Hypothalamus (tissue), 51 donors: Measurements from ENCODE around the gene PPP1R7.

Experiments
- DNase-seq, 51 donors: peaks; one replicate each; lab custom pipeline; 2025; lab: John Stamatoyannopoulos, UW

PPP1R7 gene

DNA sequence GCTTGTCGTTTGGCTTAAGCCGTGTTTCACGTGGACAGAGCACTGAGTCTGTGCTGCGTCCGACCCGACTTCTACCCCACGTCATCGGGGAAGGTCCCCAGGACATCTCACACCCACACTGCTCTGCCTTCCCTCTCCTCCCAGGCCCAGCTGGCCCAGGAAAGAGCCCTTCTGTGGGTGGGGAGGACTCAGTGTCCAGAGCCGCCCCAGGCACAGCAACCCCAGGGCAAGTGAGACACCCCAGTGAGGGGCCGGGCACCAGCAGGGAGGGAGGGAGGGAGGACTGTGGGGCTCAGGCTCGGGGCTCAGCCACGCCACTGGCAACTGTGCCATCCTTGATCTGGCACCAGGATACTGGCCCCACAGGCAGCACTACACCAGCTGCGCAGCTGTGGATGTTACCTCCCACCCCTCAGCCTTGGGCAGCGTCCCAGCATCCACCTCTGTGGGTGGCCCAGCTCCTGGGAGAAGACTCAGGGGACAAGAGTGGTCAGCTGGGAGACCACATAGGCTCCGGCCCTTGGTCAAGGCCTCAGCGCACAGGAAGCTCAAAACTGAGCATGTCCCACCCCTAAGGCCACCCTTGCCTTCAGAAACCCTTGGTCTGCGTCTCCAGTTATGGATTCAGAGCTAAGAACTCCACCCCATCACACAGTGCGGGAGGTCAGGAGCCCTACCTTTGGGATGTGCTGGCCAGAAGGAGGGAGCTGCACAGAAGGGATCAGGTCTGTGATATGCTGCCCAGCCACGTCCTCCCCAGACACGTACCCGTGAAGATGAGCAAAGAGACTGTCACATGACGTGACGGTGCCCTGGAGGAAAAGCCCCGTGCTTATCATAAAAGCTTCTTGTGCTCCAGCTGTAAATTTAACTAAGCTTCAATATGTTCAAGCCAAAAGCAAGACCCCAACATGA, 12.7 kb upstream of the PPP1R7 start:
- no peak for DNase-seq

DNA sequence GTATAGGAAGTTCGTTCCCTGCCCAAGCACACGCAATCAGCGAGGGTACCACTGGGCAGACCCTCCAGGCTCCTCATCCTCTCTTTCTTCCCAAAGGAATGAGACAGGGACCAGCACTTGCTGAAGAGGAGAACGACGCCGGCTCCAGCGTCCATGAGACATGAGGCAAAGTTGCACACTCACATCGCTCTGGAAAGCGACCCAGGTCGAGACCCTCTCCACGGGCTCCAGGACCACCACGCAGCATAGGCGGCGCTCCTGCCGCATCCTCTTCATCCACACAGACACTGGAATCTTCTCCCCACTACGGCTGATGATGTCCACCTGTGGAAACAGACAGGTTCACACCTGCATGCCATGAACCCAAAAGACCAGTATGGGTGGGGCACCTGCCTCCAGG, 11.8 kb upstream of the PPP1R7 start:
- no peak for DNase-seq

DNA sequence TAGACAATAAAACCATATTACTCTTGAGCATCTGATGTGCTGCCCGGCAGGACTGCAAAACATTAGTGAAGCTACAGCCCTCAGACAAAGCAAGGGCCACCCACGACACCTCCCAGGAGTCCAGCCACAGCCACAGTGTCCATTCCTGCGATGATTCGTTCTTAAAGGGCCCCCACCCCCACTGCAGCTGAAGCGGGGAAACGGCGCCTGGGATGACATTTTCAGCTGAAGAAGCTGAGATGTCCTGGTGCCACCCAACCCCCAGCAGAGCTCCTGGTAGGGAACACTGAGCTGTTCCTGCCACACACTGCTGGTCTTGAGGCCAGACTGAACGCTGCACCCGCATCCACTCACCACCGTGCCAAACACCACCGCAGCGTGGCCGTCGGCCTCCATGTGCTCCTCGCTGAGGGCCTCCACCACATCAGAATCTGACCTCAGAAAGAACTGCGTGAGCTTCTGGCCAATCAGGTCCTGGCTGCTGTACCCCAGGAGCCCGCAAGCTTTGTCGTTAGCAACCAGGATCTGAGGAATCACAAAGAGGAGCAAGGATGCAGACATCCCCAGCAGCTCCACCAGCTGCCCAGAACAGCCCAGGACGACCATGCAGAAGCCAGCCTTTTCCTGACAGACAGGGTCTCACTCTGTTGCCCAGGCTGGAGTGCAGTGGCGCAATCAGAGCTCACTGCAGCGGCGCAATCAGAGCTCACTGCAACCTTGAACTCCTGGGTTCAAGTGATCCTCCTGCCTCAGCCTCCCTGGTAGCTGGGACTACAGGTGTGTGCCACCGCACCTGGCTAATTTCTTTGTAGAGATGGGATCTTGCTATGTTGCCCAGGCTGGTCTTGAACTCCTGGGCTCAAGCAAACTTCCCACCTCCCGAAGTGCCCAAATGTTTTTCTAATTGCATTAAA, 10.5 kb upstream of the PPP1R7 start:
- DNase-seq: no peak

DNA sequence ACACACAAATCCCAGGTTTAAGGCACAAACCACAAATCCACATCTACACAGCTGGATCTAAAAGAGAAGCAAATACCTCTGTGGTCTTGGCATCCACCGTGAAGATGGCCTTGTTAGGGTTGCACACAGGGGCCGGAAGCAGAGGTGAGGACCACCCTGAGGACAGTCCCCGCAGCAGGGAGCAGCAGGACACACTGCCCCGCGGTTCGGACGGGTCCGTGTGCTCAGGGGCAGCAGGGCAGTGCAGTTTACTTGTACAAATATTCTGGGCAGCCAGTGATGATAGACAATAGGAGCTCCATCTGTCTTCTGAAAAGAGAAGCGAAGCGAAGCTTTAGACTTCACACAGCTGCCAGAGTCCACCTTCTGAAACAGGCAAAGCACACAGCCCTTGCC, 9.8 kb upstream of the PPP1R7 start:
- no peak for DNase-seq

DNA sequence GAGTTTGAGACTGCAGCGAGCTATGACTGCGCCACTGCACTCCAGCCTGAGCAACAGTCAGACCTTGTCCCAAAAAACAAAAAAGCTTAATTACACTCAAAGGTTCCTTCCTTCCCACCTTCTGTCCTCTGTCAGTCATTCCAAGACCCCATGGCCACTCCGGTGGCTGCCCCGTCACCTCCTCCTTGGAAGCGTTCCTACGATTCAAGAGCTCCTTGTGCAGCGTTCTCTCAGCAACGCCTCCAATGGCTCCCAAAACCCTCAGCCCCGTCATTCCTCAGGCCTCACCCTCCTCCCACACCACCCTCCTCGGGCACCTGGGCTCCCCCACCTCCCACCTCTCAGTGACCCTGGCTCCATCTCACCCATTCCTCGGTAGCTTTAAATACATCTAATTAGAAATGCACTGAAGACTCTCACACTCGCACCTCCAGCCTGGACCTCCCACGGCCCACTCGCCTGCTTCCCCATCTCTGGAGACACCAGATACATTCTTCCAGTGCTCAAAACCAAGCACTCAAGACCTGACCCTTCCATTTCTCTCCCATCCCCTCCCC, 9.0 kb upstream of the PPP1R7 start:
- no peak for DNase-seq

DNA sequence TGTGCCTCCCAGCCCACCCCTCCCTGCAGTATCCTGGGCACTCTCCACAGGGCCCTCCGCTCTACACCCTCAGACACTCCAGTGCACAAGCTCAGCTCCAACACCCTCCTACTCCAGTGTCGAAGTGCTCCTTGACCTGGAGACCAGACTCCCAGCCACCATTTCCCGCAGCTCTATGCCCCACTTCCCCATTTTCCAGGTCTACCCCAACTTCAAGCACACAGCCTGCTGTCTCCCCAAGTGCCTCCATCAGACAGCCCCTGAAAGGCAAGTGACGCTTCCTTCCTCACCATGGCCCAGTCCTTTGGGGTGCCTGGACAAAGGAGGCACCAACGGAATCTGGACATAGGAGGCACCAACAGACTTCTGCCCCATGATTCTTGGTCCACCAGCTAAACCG, 8.2 kb upstream of the PPP1R7 start:
- DNase-seq: no peak

DNA sequence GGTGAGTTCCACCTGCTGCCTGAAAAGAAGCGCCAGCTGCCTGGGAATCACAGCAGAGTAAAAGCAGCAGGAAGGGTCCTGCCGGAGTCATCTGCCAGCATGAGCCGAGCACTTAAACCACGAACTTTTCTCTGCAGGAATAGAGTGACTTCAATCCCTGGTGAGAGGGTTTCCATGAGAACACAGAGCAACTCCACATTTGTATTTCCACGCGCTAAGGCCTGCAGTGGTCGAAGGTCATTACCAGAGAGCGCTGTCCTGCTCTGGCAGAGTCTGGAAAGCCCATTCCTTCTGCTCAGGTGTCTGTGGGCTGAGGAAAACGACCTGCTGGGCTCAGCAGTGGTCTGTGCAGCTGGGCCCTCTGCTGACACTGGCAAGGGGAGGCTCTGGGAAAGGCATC, 7.7 kb upstream of the PPP1R7 start:
- no peak for DNase-seq

DNA sequence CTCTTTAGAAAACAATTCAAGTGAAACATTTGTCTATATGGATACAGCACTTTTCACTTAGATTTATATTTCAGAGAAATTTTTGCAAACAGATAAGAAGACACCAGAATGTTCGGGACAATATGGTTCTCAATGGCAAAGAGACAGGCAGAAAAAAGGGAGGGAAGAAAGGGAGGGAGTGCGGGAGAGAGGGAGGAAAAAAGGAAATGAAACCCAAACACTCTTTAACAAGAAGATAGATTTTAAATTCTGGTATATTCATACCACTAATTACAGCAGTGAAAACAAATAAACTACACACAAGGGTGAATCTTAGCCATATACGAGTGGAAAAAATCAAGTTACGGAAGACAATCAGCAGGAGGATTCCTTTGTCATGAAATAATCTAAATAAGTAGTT, 4.0 kb upstream of the PPP1R7 start:
- DNase-seq: no peak

DNA sequence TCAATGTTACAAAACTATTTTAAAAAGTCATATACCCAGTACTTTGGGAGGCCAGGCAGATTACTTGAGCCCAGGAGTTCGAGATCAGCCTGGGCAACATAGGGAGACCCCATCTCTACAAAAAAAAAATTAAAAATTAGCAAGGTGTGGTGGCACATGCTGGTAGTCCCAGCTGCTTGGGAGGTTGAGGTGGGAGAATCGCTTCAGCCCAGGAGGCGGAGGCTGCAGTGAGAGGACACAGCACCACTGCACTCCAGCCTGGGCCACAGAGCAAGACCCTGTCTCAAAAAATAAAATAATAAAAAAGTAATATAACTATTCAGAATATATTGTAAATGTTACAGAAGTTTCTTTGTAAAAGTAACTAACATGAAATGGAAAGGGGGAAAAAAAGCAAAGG, 2.9 kb upstream of the PPP1R7 start:
- DNase-seq: no peak

DNA sequence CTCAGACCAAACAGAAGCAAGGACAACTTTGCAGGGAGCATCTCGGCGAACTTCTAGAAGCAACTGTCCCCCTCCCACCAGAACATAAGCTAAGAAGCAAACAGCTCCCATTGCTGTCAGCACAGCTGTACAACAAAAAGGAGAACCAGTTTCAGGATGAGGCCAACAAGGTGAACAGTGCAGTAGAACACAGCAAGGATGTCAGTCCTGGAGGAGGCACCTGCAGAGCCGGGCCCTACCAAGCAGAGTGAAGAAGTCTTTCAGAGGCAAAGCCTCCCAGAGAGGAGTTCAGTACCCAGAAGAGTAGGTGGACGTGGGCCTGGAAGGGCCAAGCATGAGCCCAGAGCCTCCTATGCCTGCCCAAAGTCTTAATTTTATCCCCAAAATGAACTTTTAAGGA, 2.0 kb upstream of the PPP1R7 start:
- no peak for DNase-seq

DNA sequence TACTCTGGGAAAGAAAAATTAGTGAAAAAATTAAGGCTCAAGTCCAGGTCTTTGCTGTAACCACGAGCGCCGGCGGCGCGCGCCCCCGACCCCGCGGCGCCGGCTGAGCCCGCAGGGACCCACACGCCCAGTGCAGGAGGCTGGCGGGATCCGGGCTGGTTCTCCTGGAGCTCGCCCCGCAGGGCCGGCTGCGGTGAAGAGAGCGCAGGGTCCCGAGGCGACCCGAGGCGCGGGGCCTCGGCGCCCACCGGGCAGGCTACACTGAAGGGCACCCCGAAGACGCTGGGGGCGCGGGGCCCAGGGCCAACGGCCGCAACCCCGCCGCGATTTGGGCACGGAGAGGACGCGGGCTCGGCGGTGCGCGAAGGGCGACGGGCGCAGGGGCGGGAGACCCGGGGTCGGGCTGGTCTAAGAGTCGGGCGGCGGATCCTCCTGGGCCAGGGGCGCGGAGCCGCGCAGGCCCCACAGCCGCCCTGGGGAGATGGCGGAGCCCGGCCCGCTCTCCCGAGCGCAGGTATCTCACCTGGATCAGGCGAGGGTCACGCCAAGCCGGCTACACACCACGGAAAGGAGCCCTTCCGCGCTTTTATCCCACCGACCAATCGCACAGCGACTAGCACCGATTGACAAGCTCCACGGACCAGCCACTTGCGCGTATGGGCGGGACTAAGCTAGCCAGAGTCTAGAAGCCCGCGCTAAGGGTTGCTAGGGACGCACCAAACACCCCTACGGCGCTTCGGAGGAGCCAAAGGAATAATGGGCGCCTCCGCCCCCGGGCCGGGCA, 1.2 kb upstream of the PPP1R7 start, which contains the start of gene PASK:
Gene PASK (minus strand): TSS at position 582 of the 784 bp plus-strand sequence. CDS start 6,440 bp downstream, outside the sequence.
- peak; percentile 37 to 97 (median 88) for DNase-seq

DNA sequence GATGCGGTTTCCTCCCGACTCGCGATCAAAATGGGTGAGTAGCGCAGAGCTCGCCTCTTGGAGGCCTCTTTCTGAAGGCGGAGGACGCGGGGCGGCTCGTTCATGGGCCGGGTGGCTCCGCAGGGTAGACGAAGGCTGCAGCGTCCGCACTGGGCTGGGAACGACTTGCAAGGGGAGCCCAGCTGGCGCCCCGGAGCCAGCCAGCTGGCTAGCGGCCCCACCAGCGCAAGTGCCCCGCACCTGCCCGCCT, 667 bp upstream of the PPP1R7 start:
- DNase-seq: no peak

DNA sequence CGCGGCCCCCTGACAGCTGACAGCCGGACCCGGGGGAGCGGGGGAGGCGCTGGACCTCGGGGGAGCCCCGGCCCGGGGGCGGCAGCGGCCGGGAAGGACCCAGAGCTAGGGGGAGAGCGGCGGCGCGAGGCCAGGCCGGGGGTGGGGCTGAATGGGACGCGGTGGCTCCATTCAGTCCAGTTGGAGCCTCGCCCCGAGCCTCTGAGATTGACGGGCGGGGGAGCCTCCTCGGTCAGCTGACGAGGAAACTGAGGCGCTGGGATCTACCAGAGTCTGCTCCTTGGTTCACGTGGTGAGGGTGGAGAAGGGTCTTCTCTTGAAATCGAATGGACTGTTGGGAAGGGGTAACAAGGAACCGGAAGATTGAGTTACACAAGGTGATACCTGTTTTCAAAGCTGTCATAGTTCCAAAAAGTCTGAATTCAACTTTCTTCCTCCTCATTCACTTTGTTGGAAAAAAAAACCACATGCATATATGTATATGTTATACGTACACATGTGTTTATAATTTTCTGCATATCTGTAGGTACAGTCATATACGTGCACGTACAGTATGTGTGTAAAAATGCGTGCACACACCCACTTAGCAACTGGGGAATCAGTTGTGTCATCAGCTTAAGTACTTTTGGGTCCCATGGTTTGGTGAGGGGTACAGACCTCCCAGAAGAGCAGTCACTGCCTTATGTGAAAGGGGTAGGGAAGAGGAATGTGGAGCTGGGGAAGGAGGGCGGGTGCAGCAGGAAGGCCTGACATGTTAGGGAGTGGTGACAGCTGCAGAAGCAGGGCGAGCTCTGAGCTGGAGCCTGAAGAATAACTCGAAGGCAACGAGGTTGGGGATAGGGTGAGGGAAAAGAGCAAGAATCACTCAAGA, 628 bp downstream of the PPP1R7 start:
- DNase-seq: peak in 22 of 51 donors; percentile 35 to 77 (median 62)

DNA sequence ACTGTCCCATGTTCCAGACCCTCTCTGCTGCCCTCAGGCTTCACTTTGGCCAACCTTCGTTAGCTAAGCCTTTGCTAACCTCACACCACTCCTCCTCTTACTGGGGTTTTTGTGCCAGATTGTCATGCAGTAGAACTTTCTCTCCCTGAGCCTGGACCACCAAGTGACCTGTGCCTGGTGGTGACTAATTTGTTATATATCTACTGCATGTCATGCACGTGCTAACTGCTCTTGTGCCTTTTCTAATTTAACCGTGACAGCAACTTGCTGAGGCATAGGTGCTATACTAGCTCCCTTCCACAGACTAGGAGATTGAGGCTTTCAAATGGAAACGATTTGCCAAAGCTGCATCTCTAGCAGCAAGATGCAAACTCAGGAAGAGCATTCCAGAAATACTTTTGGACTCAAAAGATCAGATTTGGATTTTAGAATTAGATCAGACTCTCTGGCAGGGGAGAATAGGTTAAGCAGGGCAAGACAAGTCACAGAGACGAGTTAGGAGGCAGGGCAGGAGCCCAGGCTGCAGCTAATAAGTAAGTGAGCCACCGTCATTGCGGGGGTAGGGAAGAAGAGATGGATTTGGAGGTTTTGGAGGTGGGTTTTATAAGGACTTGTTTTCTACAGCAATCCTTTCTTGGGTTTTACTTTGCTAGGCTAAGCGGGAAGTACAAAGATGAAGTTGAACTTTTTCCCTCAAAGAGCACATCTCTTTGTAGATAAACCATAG, 1.8 kb downstream of the PPP1R7 start:
- DNase-seq: no peak

DNA sequence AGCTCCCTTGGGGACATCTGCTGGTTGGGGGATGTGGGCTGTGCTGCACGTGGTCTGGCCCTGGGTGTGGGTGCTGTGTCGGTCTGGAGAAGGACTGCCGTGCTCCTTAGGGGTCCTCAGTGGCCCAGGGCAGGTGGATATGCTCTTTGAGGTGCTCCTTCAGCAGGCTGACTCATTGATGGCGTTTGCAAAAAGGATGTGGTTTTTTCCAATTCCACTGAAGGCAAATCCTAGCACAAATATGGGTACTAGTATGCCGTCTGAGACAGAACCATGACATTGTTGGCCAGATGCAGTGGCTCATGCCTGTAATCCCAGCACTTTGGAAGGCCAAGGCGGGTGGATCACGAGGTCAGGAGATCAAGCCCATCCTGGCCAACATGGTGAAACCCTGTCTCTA, 3.3 kb downstream of the PPP1R7 start:
- no peak for DNase-seq

DNA sequence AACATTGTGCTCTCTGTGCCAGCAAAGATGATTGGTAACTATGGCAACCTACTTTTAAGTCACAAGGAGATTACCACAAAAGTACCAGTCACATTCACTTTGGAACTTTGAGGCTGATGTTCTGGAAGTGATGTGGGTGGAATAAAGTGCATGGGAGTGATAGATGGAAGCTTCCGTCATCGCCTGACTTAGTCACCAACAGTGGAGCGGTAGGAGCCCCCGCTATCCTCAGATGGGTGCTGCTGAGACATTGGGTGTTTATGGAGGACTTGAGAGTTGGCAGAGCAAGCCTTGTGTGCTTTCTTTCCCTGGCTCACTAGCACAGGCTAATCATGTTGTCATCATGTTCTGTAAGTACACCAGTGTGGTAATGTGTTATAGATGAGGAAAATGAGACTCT, 4.6 kb downstream of the PPP1R7 start:
- DNase-seq: peak in 3 of 51 donors; percentile 26 to 55 (median 54)

DNA sequence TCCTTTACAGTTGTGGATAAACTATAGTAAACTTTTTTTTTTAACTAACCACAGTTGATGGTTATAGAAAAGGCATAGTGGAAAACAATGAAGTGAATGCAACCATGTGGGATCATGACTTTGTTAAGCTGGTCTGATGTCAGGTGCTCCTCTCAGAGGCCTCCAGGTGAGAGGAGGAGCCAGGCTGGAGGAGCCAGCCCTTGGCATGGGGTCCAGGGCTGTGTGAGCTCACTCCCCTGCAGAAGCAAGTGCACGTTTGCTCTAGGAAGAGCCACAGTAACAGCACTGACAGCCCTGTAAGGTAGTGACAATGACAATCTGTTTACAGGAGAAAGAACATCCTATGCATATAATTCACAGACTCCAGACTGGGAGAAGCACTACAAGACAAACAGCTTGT, 5.7 kb downstream of the PPP1R7 start:
- no peak for DNase-seq

DNA sequence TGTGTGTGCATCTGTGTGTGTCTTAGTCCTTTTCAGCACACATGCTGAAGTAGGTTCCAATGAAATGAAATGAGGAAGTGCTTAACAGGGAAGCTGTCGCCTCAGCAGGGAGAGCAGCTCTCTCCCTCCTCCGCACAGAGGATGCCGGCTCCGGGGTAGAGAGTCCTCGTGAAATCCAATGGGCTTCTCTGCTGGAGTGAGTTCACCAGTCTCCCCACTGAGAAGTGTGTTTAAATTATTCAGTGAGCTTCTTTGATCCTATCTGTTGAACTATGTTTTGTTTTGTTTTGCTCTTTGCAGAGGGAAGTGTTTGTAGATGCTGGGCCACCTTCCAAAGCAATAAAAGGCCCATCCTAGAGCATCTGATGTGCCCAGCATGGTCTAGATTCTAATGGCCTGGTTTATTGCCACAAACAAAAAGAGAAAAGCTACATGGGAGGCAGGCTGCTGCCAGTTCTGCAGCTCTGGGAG, 6.7 kb downstream of the PPP1R7 start:
- DNase-seq: peak in 2 of 51 donors; percentile 18 to 23
